Neural progenitor cell (in vitro differentiated cells): ENCODE data around the gene SIPA1L3. TPM values are rescaled to one million over a fixed set of nuclear protein-coding genes. Genes with fewer than 3 reads are reported as not detected.

Experiments used
- DNase-seq: peaks from one replicate; pipeline ENCODE4 v3.0.0-alpha.2; 2016; ENCODE audit warnings: low spot score
- H2AFZ ChIP-seq: fragments of 200-600 bp; sonication (generic); replicated peaks from 2 replicates; pipeline ENCODE4 v1.6.1; 2016; ENCODE audit warnings: antibody characterized with exemption
- H3F3A ChIP-seq: fragments of 200-600 bp; sonication (generic); 2 replicates; pipeline ENCODE4 v1.6.1; 2016; ENCODE audit warnings: antibody characterized with exemption, low read depth
- H3K27ac ChIP-seq: fragments of 200-600 bp; sonication (generic); 2 replicates; pipeline ENCODE4 v1.5.1; 2016; ENCODE audit warnings: mild to moderate bottlenecking
- H3K27me3 ChIP-seq: fragments of 200-600 bp; sonication (generic); 2 replicates; pipeline ENCODE4 v1.6.1; 2016; ENCODE audit warnings: mild to moderate bottlenecking, moderate library complexity
- H3K36me3 ChIP-seq: fragments of 200-600 bp; sonication (generic); 2 replicates; pipeline ENCODE4 v1.5.1; 2016
- H3K4me1 ChIP-seq: fragments of 200-600 bp; sonication (generic); 2 replicates; pipeline ENCODE4 v1.6.1; 2016; ENCODE audit warnings: mixed run types
- H3K4me2 ChIP-seq: fragments of 200-600 bp; sonication (generic); 2 replicates; pipeline ENCODE4 v1.6.1; 2016
- H3K4me3 ChIP-seq: fragments of 200-600 bp; sonication (generic); 2 replicates; pipeline ENCODE4 v1.5.1; 2016
- H3K79me2 ChIP-seq: fragments of 200-600 bp; sonication (generic); 2 replicates; pipeline ENCODE4 v1.6.1; 2016; ENCODE audit warnings: low read depth
- H3K9ac ChIP-seq: fragments of 200-600 bp; sonication (generic); 2 replicates; pipeline ENCODE4 v1.6.1; 2016
- H3K9me3 ChIP-seq: fragments of 200-600 bp; sonication (generic); 2 replicates; pipeline ENCODE4 v1.5.1; 2016; ENCODE audit warnings: low read depth
- H4K20me1 ChIP-seq: fragments of 200-600 bp; sonication (generic); 2 replicates; pipeline ENCODE4 v1.6.1; 2016; ENCODE audit warnings: low read depth
- H3K27ac Mint-ChIP-seq: 3 replicates; pipeline ENCODE4 v1.8.0; 2021; ENCODE audit warnings: mixed read lengths
- H3K27me3 Mint-ChIP-seq: 2 replicates; pipeline ENCODE4 v1.8.0; 2022; ENCODE audit warnings: low read depth, mild to moderate bottlenecking, inconsistent platforms, moderate library complexity, mixed read lengths; ENCODE audit not compliant: insufficient read depth
- H3K36me3 Mint-ChIP-seq: 3 replicates; pipeline ENCODE4 v1.8.0; 2021; ENCODE audit warnings: mixed read lengths
- H3K4me1 Mint-ChIP-seq: 3 replicates; pipeline ENCODE4 v1.8.0; 2021; ENCODE audit warnings: mixed read lengths
- H3K4me3 Mint-ChIP-seq: 3 replicates; pipeline ENCODE4 v1.8.0; 2021; ENCODE audit warnings: mild to moderate bottlenecking, moderate library complexity, mixed read lengths
- H3K9me3 Mint-ChIP-seq: 3 replicates; pipeline ENCODE4 v1.8.0; 2020; ENCODE audit warnings: mixed read lengths
- CTCF ChIP-seq: fragments of 200-600 bp; sonication (generic); IDR thresholded peaks from 2 replicates; pipeline ENCODE4 v1.5.1; 2017; ENCODE audit warnings: antibody characterized with exemption, mild to moderate bottlenecking
- EZH2 ChIP-seq: fragments of 200-600 bp; sonication (generic); IDR thresholded peaks from 2 replicates; pipeline ENCODE4 v1.6.1; 2017; ENCODE audit warnings: antibody characterized with exemption, mild to moderate bottlenecking, moderate library complexity
- EZH2phosphoT487 ChIP-seq: fragments of 200-600 bp; sonication (generic); IDR thresholded peaks from 2 replicates; pipeline ENCODE4 v1.6.1; 2017; ENCODE audit warnings: antibody characterized with exemption
- total RNA-seq: library from RNA; depleted of rRNA; stranded (reverse); fragments of >200 nt; gene quantifications from 2 replicates; pipeline ENCODE4 v1.2.3, GENCODE V29; 2015; ENCODE audit warnings: low replicate concordance

The SIPA1L3 gene
- total RNA-seq, 1 donor from 2014 or later, result 19.2 TPM

GRCh38 chr19:37992761-37993160 lies 85.8 kb downstream of the SIPA1L3 start:
- Mint-ChIP-seq H3K27me3 (peaks cover 6% of the 10 kb centered on the region), H3K4me1 (peaks cover 20% of the 10 kb centered on the region), H3K4me3 (no peak overlapping the region), H3K9me3 (no peaks in the 10 kb centered on the region), H3K27ac (no peak overlapping the region), H3K36me3 (no peaks in the 10 kb centered on the region)
- Histone ChIP-seq H3K9me3 (no peaks in the 10 kb centered on the region), H3K79me2 (peaks cover 38% of the 10 kb centered on the region), H3K4me3 (no peak overlapping the region), H3K27ac (no peak overlapping the region), H3K27me3 (no peaks in the 10 kb centered on the region), H3K4me1 (peaks cover 27% of the 10 kb centered on the region), H3K36me3 (no peaks in the 10 kb centered on the region), H3K4me2 (no peak overlapping the region), H2AFZ (no peak overlapping the region), H3K9ac (no peak overlapping the region), H3F3A (peaks cover 25% of the 10 kb centered on the region), H4K20me1 (peaks cover 34% of the 10 kb centered on the region)
- no peak for TF ChIP-seq CTCF
- no peak for DNase-seq

- TF ChIP-seq EZH2phosphoT487 (no peak), CTCF (no peak), EZH2 (no peak)
- peaks cover 43% of the 10 kb centered on the region for H3K79me2 ChIP-seq
- H4K20me1 ChIP-seq, result peaks cover 20% of the 10 kb centered on the region
- H3K27ac Mint-ChIP-seq, result no peak overlapping the region
- DNase-seq, result no peak
- no peaks in the 10 kb centered on the region for H3K9me3 Mint-ChIP-seq
- no peaks in the 10 kb centered on the region for H3K36me3 ChIP-seq
- no peaks in the 10 kb centered on the region for H3K9me3 ChIP-seq
- H3K9ac ChIP-seq, result no peak overlapping the region
- H3K4me3 ChIP-seq, result no peak overlapping the region
- no peak overlapping the region for H3K27ac ChIP-seq
- H3K27me3 ChIP-seq, result no peaks in the 10 kb centered on the region
- peaks cover 14% of the 10 kb centered on the region for H3K4me1 Mint-ChIP-seq
- peaks cover 8% of the 10 kb centered on the region for H3K4me1 ChIP-seq
- H3K4me3 Mint-ChIP-seq, result no peak overlapping the region
- H3K4me2 ChIP-seq, result no peak overlapping the region
- H3F3A ChIP-seq, result peaks cover 4% of the 10 kb centered on the region
- H2AFZ ChIP-seq, result no peak overlapping the region
- no peaks in the 10 kb centered on the region for H3K36me3 Mint-ChIP-seq
- peaks cover 6% of the 10 kb centered on the region for H3K27me3 Mint-ChIP-seq
These were observed 87.8 kb downstream of the SIPA1L3 start for GRCh38 chr19:37994823-37995130.

GRCh38 chr19:37995346-37995745 lies 88.3 kb downstream of the SIPA1L3 start:
- peaks cover 40% of the 10 kb centered on the region for H3K79me2 ChIP-seq
- no peak overlapping the region for H2AFZ ChIP-seq
- DNase-seq, result no peak
- Mint-ChIP-seq H3K9me3 (no peaks in the 10 kb centered on the region), H3K4me3 (no peak overlapping the region), H3K27me3 (peaks cover 6% of the 10 kb centered on the region), H3K27ac (no peak overlapping the region), H3K36me3 (no peaks in the 10 kb centered on the region), H3K4me1 (peaks cover 9% of the 10 kb centered on the region)
- H3F3A ChIP-seq, result no peaks in the 10 kb centered on the region
- no peak overlapping the region for H3K9ac ChIP-seq
- H3K36me3 ChIP-seq, result no peaks in the 10 kb centered on the region
- H3K4me1 ChIP-seq, result peaks cover 3% of the 10 kb centered on the region
- no peak overlapping the region for H3K4me3 ChIP-seq
- H3K27ac ChIP-seq, result no peak overlapping the region
- H3K27me3 ChIP-seq, result no peaks in the 10 kb centered on the region
- H3K4me2 ChIP-seq, result no peak overlapping the region
- TF ChIP-seq CTCF, result no peak
- no peak for TF ChIP-seq EZH2
- H3K9me3 ChIP-seq, result no peaks in the 10 kb centered on the region
- H4K20me1 ChIP-seq, result peaks cover 14% of the 10 kb centered on the region

DNA sequence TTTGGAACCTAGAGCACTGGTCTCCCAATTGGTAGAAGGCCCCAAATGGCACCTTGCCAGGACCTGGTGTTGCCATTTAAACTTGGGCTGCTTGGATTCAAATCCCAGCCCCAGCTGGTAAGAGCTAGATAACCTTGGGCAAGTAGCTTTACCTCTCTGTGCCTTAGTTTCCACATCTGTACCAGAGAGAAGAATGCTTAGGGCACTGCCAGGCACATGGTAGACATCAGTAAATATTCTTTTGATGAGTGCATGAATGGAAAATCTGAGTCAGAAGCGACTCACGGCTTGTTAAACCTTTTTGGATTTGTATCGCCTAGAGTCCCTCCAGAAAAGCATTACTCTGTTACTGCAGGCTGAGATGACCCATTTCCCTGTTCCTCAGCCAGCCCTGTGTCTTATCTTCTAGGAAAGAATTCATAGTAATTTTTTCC lies 90.9 kb downstream of the SIPA1L3 start:
- Mint-ChIP-seq H3K27me3 (peaks cover 4% of the 10 kb centered on the region), H3K9me3 (no peaks in the 10 kb centered on the region), H3K27ac (no peak overlapping the region), H3K36me3 (no peaks in the 10 kb centered on the region), H3K4me3 (no peak overlapping the region), H3K4me1 (peaks cover 8% of the 10 kb centered on the region)
- no peak overlapping the region for H3K9ac ChIP-seq
- H3K4me3 ChIP-seq, result no peak overlapping the region
- H3K4me1 ChIP-seq, result peaks cover 3% of the 10 kb centered on the region
- TF ChIP-seq EZH2phosphoT487, result no peak
- no peak for TF ChIP-seq EZH2
- TF ChIP-seq CTCF, result no peak
- H3K79me2 ChIP-seq, result peaks cover 39% of the 10 kb centered on the region
- H2AFZ ChIP-seq, result no peak overlapping the region
- no peaks in the 10 kb centered on the region for H3K9me3 ChIP-seq
- no peak overlapping the region for H3K4me2 ChIP-seq
- H3K36me3 ChIP-seq, result no peaks in the 10 kb centered on the region
- peaks cover 12% of the 10 kb centered on the region for H3F3A ChIP-seq
- H4K20me1 ChIP-seq, result no peaks in the 10 kb centered on the region
- no peaks in the 10 kb centered on the region for H3K27me3 ChIP-seq
- no peak for DNase-seq
- H3K27ac ChIP-seq, result no peak overlapping the region
